ENCODE results near the gene GPR171. TPM values are rescaled to one million over a fixed set of nuclear protein-coding genes. Genes with fewer than 3 reads are reported as not detected.
A peak's percentile ranks its signal among the peaks of the same experiment; 100 is the strongest.

The GPR171 gene
- total RNA-seq, 1 experiment from 2014 or later = not detected

DNA sequence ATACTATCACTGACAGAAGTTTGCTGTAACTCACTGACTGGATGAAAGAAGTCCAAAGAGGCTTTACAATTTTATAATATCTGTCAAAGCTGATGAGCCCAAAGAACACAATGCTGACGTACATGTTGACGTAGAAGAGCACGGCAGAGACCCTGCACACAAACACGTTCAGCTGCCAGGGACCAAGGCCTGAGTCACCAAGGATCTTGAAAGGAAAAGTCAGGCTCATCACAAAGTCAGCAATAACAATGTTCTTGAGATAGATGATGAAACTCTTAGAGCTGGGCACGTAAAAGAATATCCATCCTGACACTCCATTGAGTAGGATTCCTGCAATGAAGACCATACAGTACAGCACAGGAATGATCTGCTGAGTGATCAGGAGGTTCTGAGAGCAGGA, 10.9 kb upstream of the GPR171 start:
- Histone ChIP-seq H3K27me3 (ENCODE audit: insufficient read depth, low read depth) (no peaks in the 10 kb centered on the region), H3F3A (ENCODE audit: insufficient read depth, low read depth) (peaks cover 8% of the 10 kb centered on the region; the same call in 1 of the 2 replicates), H3K4me3 (no peak overlapping the region), H3K4me1 (replicated peaks; ENCODE audit: insufficient read depth) (peaks cover 20% of the 10 kb centered on the region), H3K9me3 (ENCODE audit: insufficient read depth, low read depth) (peaks cover 6% of the 10 kb centered on the region), H3K9me2 (ENCODE audit: insufficient read depth) (no peaks in the 10 kb centered on the region), H3K27ac (no peak overlapping the region), H4K20me1 (ENCODE audit: insufficient read depth) (no peaks in the 10 kb centered on the region), H3K79me2 (ENCODE audit: low read depth) (no peaks in the 10 kb centered on the region), H3K36me3 (ENCODE audit: low read depth) (no peaks in the 10 kb centered on the region), H3K4me2 (no peak overlapping the region), H2AFZ (peak overlapping the region; percentile 36; the same call in 1 of the 2 replicates)
- POLR2A ChIA-PET (ENCODE audit: unreplicated experiment) = no interaction called here
- intact Hi-C loops (cut with micrococcal nuclease; ENCODE audit: unreplicated experiment) = no loop called here
- TF ChIP-seq, protein P1, sequence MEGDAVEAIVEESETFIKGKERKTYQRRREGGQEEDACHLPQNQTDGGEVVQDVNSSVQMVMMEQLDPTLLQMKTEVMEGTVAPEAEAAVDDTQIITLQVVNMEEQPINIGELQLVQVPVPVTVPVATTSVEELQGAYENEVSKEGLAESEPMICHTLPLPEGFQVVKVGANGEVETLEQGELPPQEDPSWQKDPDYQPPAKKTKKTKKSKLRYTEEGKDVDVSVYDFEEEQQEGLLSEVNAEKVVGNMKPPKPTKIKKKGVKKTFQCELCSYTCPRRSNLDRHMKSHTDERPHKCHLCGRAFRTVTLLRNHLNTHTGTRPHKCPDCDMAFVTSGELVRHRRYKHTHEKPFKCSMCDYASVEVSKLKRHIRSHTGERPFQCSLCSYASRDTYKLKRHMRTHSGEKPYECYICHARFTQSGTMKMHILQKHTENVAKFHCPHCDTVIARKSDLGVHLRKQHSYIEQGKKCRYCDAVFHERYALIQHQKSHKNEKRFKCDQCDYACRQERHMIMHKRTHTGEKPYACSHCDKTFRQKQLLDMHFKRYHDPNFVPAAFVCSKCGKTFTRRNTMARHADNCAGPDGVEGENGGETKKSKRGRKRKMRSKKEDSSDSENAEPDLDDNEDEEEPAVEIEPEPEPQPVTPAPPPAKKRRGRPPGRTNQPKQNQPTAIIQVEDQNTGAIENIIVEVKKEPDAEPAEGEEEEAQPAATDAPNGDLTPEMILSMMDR (conservative IDR thresholded peaks at IDR 0.05) = no peak
- no peak for TF ChIP-seq EZH2 (IDR thresholded peaks at IDR 0.05; ENCODE audit: low read depth)
- CTCF ChIA-PET = no interaction called here
- no peak for DNase-seq
- no TSS peak for BruUV-seq (replicated peaks)

DNA sequence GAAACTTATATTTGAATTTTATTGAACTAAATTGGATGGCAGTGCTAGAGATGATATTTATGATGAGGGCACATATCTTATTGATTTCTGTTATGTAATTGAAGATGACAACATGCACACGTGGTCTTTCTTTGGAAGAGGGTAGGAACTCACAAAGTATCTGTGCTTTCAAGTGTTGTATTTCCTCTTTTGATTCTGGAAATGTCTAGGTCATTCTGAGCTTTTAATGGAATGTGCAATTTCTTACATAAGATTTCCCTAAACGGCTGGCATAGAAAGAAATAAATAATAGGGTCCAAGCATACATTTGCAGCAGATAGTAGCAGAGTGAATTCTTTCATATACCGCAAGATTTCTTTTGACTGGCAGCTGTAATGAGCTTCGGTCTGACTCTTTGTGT, 10.1 kb upstream of the GPR171 start:
- no peaks in the 10 kb centered on the region for H3K27me3 ChIP-seq (ENCODE audit: insufficient read depth, low read depth)
- H3K9me3 ChIP-seq (ENCODE audit: insufficient read depth, low read depth) = peaks cover 4% of the 10 kb centered on the region
- no peak overlapping the region for H2AFZ ChIP-seq
- H3K4me1 ChIP-seq (replicated peaks; ENCODE audit: insufficient read depth) = peaks cover 13% of the 10 kb centered on the region; the same call in 1 of the 2 replicates
- no peaks in the 10 kb centered on the region for H3K36me3 ChIP-seq (ENCODE audit: low read depth)
- peaks cover under 1% of the 10 kb centered on the region; the same call in 1 of the 2 replicates for H3F3A ChIP-seq (ENCODE audit: insufficient read depth, low read depth)
- H4K20me1 ChIP-seq (ENCODE audit: insufficient read depth) = no peaks in the 10 kb centered on the region
- no peak overlapping the region for H3K27ac ChIP-seq
- H3K4me2 ChIP-seq = no peak overlapping the region
- H3K9me2 ChIP-seq (ENCODE audit: insufficient read depth) = no peaks in the 10 kb centered on the region
- H3K4me3 ChIP-seq = no peak overlapping the region
- no TSS peak for BruUV-seq (replicated peaks)
- DNase-seq = no peak
- intact Hi-C loops (cut with micrococcal nuclease; ENCODE audit: unreplicated experiment) = no loop called here
- H3K79me2 ChIP-seq (ENCODE audit: low read depth) = no peaks in the 10 kb centered on the region
- CTCF ChIA-PET = no interaction called here
- POLR2A ChIA-PET (ENCODE audit: unreplicated experiment) = no interaction called here
- TF ChIP-seq EZH2 (IDR thresholded peaks at IDR 0.05; ENCODE audit: low read depth) = no peak
- TF ChIP-seq, protein P1 (conservative IDR thresholded peaks at IDR 0.05) = no peak

DNA sequence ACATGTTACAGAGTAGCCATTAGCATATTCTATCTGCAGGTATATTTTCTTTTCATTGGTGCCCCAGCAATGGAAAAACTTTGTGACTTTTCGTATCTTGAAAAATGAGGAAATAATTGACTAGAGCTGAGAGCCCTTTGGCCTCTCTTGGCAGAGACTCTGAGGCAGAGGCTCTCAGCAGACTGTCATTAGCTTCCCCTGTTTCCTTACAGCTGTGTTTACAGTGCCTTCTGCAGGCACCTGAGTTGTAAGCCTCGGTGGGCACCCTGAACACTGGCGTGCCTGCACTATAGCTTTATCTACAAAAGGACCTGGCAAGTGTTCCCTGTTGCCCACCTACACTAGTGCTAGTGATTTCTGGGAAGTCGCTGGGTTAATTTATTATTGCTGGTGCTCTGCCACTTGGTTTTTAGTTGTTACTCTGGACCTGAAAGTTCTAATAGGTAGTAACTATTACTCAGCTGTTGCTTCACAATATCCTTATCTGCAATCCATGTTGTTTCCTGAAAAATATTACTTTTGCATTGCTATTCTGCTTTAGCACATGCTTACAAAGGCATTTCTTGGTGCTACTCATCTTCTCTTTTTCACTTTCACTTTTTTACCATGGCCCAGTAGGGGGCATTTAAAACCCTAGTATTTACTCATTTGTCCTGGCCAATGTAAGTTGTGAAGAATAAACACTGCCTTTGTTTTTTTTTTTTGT, 7.8 kb upstream of the GPR171 start:
- CTCF ChIA-PET = no interaction called here
- intact Hi-C loops (cut with micrococcal nuclease; ENCODE audit: unreplicated experiment) = no loop called here

More for the DNA sequence above, 7.8 kb upstream of the GPR171 start:
- H3K9me3 ChIP-seq (ENCODE audit: insufficient read depth, low read depth) = no peaks in the 10 kb centered on the region
- DNase-seq = no peak
- no peak overlapping the region for H3K27ac ChIP-seq
- no peaks in the 10 kb centered on the region for H4K20me1 ChIP-seq (ENCODE audit: insufficient read depth)
- POLR2A ChIA-PET (ENCODE audit: unreplicated experiment) = no interaction called here
- H3K4me3 ChIP-seq = no peak overlapping the region
- no peaks in the 10 kb centered on the region for H3F3A ChIP-seq (ENCODE audit: insufficient read depth, low read depth)
- H3K79me2 ChIP-seq (ENCODE audit: low read depth) = no peaks in the 10 kb centered on the region
- TF ChIP-seq EZH2 (IDR thresholded peaks at IDR 0.05; ENCODE audit: low read depth) = no peak
- TF ChIP-seq, protein P1 (conservative IDR thresholded peaks at IDR 0.05) = 0 out of 2 replicates have a peak, but pooled peaks have one; percentile 20
- no peak overlapping the region for H3K4me2 ChIP-seq
- no peak overlapping the region for H2AFZ ChIP-seq
- no TSS peak for BruUV-seq (replicated peaks)
- no peaks in the 10 kb centered on the region for H3K27me3 ChIP-seq (ENCODE audit: insufficient read depth, low read depth)
- peaks cover 10% of the 10 kb centered on the region; the same call in 1 of the 2 replicates for H3K4me1 ChIP-seq (replicated peaks; ENCODE audit: insufficient read depth)
- no peaks in the 10 kb centered on the region for H3K36me3 ChIP-seq (ENCODE audit: low read depth)
- H3K9me2 ChIP-seq (ENCODE audit: insufficient read depth) = no peaks in the 10 kb centered on the region
